Erythroblast (primary cell): ENCODE measurements around the gene CXCL8.

Experiments
- GATA1 ChIP-seq: IDR thresholded peaks from 2 replicates; pipeline ENCODE4 v1.6.1; 2011; ENCODE audit warnings: low read depth, mild to moderate bottlenecking, control low read depth, low read length, moderate library complexity
- POLR2A ChIP-seq: IDR thresholded peaks from 2 replicates; pipeline ENCODE4 v1.6.1; 2011; ENCODE audit warnings: mild to moderate bottlenecking, low read length

- no peak for TF ChIP-seq POLR2A
- TF ChIP-seq GATA1 = no peak
Measured at GRCh38 chr4:73702796-73703287, 37.5 kb upstream of the CXCL8 start.
